NOMO-1 treated with dmso at 0.1 percent for 144 hours (cell line): ENCODE results near the gene KERA.

Experiments
- DNase-seq: peaks from one replicate; lab custom pipeline; 2025; ENCODE audit not compliant: unreplicated experiment; lab: John Stamatoyannopoulos, UW

KERA gene

DNA sequence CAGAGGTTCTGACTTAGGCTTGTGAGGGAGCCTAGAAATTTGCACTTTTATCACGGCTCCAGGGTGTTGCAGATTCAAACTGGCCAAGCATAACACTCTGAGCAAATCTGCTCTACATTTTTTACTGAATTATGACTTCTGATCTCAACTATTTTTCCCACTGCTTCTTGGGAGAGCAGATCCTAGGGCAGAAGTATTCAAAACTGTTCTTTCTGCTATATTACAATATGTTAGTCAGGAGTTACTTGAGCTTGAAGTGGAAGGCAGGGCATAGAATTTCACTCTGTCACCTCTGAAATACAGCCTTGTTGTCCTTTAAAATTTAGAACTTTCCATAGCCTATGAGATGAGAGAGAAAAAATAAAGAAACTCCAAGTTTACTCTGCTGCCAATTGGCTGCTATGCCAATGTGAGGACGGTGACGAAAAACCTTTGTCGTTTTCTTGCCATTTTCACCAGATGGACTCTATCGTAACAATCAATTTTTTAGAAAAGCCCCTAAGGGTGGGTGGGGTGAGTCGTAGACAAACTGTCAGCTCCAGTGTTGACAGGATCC is 16.4 kb upstream of the KERA start:
- DNase-seq, result no peak

DNA sequence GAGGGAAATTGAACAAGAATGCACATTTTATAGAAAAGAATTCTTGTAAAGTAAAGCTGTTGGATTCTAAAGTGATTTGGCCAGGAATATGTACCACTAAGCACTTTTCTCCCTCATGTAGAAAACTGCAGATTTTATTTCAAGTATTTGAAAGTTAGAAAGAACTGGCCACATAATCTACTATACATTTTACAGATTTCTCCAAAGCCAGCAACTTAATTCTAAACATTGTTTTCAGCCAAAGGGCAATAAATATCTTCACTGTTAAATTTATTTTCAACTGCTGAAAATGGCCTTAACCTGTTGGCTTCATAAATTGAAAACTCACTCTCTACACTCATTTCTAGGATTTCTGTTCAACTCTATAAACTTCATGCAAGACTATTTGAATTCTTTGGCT is 15.6 kb upstream of the KERA start:
- DNase-seq, result no peak

- no peak for DNase-seq
Observed at GRCh38 chr12:91072931-91073330, 15.1 kb upstream of the KERA start.

DNA sequence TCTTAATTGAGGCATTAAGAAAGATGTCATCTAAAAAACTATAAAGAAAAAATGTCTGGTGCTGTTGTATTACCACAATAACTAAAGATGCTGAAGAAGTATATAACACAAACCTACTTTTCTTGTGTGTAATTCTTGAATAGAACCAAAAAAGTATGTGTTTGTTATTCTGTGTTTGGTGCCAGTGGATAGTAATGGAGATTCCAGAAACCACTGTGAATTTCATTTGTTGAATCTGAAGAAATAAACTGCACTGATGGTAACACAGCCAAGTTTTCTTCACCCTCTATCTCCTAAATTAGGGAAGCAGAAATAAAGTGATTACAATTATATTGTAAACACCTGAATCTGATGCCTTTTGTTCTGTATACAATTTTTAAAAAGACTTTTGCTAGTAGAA is 13.1 kb upstream of the KERA start:
- DNase-seq, result no peak

DNA sequence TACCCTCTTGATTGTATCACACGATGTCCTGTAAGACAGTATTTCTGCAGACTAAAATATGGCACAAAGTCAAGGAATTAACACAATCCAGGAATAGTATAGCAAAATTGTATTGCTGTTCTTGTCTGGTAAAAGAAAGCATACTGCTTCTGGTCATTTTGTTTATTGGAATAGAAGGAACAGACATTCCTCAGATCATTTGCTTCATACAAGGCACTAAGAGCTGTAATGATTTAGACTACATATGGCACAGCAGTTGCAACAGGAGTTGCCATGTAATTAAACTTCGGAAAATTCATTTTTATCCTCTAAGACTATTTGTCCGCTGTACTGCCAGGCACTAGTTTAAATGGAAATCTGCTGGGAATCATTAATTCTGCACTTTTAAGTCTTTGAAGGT is 7.6 kb upstream of the KERA start:
- DNase-seq, result no peak

DNA sequence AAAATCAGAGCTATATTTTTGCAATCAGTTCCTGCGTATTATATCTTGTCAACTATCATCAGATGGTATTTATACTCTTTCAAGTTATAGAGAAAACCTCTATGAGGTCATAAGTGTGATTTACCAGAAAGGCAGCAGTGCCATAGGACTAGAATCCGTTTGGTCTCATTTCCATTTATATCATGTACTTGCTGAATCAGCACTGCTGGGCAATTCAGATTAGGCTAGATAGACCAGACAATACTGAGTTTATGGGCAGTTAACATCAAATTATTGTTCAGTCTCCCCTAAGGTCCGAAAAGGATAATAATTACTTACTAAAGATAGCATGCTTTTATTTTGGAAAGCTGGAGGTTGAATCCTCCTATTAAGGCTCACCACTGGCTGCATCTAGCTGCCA is 6.8 kb upstream of the KERA start:
- no peak for DNase-seq

- DNase-seq, result no peak
Observed at GRCh38 chr12:91061091-91061490, 3.3 kb upstream of the KERA start.

- no peak for DNase-seq
Observed at GRCh38 chr12:91059211-91059610, 1.4 kb upstream of the KERA start.

DNA sequence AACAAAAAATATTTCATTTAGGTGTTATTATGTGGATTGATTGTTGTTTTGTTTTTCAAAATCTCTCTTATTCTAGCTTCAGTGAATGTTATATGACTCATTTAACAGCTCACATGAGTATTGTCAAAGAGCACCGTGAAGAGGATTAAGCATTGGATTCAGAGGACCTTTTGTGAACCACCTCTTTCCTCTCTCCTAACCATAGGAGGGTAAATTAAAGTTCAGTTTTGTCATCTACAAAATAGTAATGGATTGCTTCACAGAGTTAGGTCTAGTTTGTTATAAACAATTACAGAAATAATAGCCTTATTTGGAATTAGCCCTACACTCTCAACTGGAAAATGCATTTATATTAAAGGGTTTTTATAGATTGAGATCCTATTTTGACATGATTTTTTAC is 962 bp upstream of the KERA start:
- no peak for DNase-seq

- DNase-seq, result no peak
Observed at GRCh38 chr12:91056488-91056887, 1.3 kb downstream of the KERA start.

GRCh38 chr12:91055976-91056375 is 1.8 kb downstream of the KERA start:
- DNase-seq, result no peak

GRCh38 chr12:91053951-91054715 is 3.7 kb downstream of the KERA start:
- no peak for DNase-seq

DNA sequence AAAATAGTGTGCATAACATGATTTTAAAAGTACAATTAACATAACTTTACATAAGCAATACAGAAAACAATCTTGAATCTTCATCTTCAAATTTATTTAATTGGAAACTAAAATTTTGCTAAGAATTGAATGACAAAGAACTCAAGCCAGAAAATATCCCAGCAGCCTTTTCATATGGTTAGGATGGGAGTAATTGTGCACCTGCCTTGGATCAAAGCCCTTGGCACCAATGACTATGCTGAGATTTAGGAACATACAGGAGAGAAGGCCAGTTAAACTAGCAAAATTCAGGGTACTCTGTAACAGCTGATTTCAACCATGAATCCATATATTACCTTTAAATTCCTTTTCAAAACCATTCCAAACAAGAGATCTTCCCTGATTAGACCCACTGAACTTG is 5.8 kb downstream of the KERA start:
- DNase-seq, result no peak

DNA sequence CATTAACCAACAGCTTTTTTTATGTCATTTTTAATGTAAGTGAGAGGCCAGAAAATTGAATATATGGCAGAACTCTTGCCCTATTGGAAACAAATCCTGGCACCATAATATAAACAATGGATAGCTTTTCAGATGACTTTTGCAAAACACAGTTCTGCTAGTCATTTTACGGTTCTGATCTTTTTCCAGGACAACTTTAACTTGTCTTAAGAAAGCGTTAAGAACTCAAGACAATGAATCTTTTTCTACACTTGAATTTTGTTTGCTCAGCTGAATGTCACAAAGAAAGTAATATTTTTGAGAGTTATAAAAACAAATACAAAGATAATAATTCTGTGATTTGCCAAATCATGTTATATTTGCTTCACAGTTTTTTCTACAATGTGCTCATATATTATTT is 13.2 kb downstream of the KERA start:
- DNase-seq, result no peak

DNA sequence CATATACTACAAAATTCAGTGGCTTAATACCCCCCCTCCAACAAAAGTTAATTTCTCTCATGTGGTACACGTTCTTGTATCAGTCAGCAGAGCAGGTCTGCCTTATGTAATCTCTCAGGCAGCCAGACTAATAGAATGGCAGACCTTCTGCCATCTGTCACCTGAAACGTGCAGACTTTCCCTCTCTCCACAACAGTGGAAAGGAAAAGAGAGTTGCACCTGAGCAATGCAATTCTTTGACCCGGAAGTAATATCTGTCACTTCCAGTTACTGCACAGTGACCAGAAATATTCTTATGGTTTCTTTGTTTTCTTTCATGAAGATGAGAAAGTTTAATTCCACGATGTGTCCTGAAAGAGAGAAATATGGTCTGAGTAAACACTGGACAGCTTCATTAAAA is 14.4 kb downstream of the KERA start:
- DNase-seq, result no peak

GRCh38 chr12:91040096-91040755 is 17.6 kb downstream of the KERA start:
- DNase-seq, result no peak

GRCh38 chr12:91037276-91037675 is 20.5 kb downstream of the KERA start:
- no peak for DNase-seq

DNA sequence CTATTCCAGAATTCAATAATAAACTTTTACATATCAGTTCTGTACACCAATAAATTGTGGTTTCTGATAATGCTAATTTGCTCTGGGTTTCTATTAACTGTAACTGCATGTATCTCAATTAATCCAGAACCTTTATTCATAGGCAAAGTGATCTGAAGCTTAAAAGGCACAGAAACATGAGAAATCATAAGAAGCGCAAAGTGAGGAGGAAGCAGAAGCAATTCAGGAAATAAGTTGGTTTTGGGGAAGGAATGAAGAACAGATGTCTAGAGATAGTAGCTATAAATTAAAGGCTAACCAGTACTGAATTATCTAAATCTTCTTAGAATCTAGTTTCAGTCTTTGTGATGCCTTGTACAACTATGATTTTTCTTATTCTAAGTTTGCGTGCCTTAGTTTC is 24.6 kb downstream of the KERA start:
- no peak for DNase-seq

DNA sequence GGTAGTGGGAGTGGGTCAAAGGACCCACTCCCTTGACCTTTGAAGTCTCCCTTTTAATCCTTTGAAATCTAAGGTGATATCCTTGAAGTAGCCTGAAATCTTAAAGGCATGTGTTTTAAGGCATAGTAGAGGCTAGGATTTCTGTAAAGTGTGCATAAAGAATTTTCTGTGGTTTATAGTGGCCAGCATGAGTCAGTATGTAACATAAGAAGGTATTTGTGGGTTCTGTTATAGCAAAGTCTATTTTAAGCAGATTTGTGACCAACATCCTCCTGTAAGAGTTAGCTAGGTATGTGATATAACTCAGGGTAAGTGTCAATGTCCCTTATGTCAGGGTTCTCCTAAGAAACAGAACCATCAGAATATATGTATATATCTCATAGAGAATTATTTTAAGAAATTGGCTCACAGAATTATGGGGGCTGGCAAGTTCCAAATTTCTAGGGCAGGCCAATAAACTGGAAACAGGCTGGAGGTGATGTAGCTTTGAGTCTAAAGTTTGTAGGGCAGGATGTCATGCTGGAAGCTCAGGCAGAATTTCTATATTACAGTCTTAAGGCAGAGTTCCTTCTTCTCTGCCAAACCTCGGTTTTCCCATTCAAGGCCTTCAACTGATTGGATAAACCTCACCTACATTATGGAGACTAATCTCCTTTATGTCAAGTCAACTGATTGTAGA is 34.4 kb downstream of the KERA start:
- no peak for DNase-seq

DNA sequence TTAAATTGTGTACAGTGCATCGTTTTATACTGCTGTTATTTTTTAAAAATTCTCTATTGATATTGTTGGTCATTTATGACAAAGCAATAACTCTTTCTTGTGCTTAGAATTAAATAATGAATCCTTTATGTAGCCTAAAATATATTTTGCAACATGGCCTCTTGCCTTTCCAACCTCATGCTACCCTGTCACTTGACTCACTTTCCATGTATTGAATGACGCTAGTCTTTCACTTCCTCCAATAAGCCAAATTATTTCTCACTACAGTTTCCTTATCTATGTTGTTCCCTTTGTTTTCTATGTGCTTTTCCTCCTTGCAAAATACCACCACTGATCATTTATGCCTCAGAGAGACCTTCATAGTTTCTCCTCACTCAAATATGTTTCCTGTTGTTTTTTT is 36.7 kb downstream of the KERA start:
- DNase-seq, result no peak

DNA sequence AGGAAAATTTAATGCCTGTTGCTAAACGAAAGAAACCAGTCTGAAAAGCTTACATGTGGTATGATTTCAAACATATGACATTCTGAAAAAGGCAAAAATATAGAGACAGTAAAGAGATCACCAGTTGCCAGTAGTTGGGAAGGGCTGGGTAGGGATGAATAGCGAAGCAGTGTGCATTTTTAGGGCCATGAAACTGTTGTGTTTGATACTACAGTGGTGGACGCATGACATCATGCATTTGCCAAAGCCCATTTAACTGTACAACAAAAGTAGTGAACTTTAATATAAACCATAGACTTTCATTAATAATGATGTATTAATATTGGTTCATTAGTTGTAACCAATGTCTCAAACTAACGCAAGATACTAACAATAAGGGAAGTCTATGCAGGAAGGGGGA is 38.4 kb downstream of the KERA start:
- no peak for DNase-seq
